ENCODE data around the gene CBLB. TPM values are rescaled to one million over a fixed set of nuclear protein-coding genes. Genes with fewer than 3 reads are reported as not detected.
A peak's percentile ranks its signal among the peaks of the same experiment; 100 is the strongest.

Gene CBLB
- total and polyA plus RNA-seq, 2 experiments from 2014 or later, result 36.6 to 41.9 TPM

DNA sequence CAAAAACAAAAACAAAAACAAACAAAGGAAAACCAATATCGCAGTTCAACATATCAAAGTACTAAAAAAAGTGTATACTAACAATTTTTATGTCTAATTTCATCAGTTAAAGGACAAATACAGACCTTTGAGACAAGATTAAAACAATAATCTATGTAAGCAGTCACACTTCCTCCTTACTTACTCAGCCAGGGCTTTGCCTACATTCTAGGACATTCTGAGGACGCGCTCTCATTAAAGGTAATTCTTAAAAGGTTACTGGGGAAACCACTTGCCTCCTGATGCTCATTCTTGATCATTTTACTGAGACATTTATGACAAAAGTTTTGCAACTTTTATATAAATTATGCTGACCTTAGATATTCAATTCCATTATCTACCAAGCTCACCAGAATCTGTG lies 93.4 kb downstream of the CBLB start:
- H3K4me1 ChIP-seq (ENCODE audit: insufficient read depth), result peaks cover 17% of the 10 kb centered on the region
- no peak overlapping the region for H2AFZ ChIP-seq
- H3K79me2 ChIP-seq (ENCODE audit: insufficient read depth), result peaks cover 100% of the 10 kb centered on the region
- peaks cover 48% of the 10 kb centered on the region for H3F3A ChIP-seq (ENCODE audit: insufficient read depth)
- H3K9me2 ChIP-seq (ENCODE audit: insufficient read depth), result no peaks in the 10 kb centered on the region
- no peak overlapping the region for H3K4me2 ChIP-seq (ENCODE audit: unreplicated experiment)
- DNase-seq, result no peak
- no peak overlapping the region for H3K4me3 ChIP-seq
- TF ChIP-seq EZH2phosphoT487 (IDR thresholded peaks at IDR 0.05; ENCODE audit: insufficient read depth, low read depth) (no peak), EZH2 (IDR thresholded peaks at IDR 0.05; ENCODE audit: insufficient read depth, poor library complexity, severe bottlenecking) (no peak)
- peaks cover 15% of the 10 kb centered on the region for H3K36me3 ChIP-seq (ENCODE audit: low read depth)
- H3K9ac ChIP-seq, result no peak overlapping the region
- WGBS, 2 experiments (ENCODE audit: low coverage in 1 of 2, low lambda C conversion rate in 2 of 2, missing lambda C conversion rate in 2 of 2), result 66 to 68% methylated on average over 3 of the region's 3 CpGs
- no peaks in the 10 kb centered on the region for H3K27me3 ChIP-seq (replicated peaks; ENCODE audit: insufficient read depth)
- no peaks in the 10 kb centered on the region for H3K9me3 ChIP-seq (ENCODE audit: low read depth)
- H4K20me1 ChIP-seq (ENCODE audit: insufficient read depth), result no peaks in the 10 kb centered on the region
- 0 out of 2 replicates have a peak overlapping the region, but pooled peaks have one; percentile 3 for H3K27ac ChIP-seq
- in situ Hi-C loops (cut with MboI), result no loop called here

DNA sequence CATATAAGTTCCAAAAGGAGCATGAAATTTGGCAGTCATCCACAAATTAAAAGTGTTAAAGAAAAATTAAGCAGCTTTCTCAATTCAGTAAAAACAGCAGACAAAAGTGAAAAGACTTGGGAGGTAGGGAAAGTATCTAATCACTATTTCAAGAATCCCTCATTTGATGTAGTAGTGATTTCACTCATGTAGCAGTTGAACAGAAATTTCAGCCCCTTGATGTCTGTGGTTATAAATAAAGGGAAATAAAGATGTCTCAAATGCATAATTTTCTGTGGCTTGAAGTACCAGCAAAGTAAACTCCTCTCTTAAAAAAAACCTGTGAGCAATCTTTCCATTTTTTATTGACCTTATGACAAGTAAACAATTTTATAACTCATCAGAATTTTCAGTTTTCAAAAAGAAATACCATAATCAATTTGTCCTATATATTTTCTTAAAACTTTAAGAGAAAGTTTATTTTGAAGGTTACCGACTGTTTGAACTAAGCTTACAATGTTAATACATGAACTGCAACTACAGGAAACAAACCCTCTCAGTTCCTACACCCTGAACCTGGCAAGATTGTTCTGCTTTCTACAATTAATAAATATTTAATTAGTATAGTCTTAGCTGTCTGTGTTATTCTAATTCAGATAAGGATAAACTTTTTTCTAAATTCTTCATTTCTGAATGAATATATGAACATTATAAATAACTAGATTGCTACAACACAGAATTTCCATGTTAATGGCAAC lies 94.2 kb downstream of the CBLB start:
- peaks cover 100% of the 10 kb centered on the region for H3K79me2 ChIP-seq (ENCODE audit: insufficient read depth)
- WGBS, 2 experiments (ENCODE audit: low coverage in 1 of 2, low lambda C conversion rate in 2 of 2, missing lambda C conversion rate in 2 of 2), result 100% methylated on average over 1 of the region's 1 CpG
- peaks cover 15% of the 10 kb centered on the region for H3K36me3 ChIP-seq (ENCODE audit: low read depth)
- H3K9me2 ChIP-seq (ENCODE audit: insufficient read depth), result no peaks in the 10 kb centered on the region
- peaks cover 44% of the 10 kb centered on the region for H3F3A ChIP-seq (ENCODE audit: insufficient read depth)
- no peaks in the 10 kb centered on the region for H3K27me3 ChIP-seq (replicated peaks; ENCODE audit: insufficient read depth)
- DNase-seq, result no peak
- in situ Hi-C loops (cut with MboI), result no loop called here
- TF ChIP-seq EZH2 (IDR thresholded peaks at IDR 0.05; ENCODE audit: insufficient read depth, poor library complexity, severe bottlenecking), result no peak
- TF ChIP-seq EZH2phosphoT487 (IDR thresholded peaks at IDR 0.05; ENCODE audit: insufficient read depth, low read depth), result no peak
- H3K4me1 ChIP-seq (ENCODE audit: insufficient read depth), result peaks cover 11% of the 10 kb centered on the region; the same call in 1 of the 2 replicates
- H3K9ac ChIP-seq, result no peak overlapping the region
- no peak overlapping the region for H2AFZ ChIP-seq
- peaks cover 1% of the 10 kb centered on the region; the same call in 1 of the 2 replicates for H4K20me1 ChIP-seq (ENCODE audit: insufficient read depth)
- no peak overlapping the region for H3K4me3 ChIP-seq
- no peak overlapping the region for H3K4me2 ChIP-seq (ENCODE audit: unreplicated experiment)
- H3K27ac ChIP-seq, result 0 out of 2 replicates have a peak overlapping the region, but pooled peaks have one; percentile 3
- no peaks in the 10 kb centered on the region for H3K9me3 ChIP-seq (ENCODE audit: low read depth)

DNA sequence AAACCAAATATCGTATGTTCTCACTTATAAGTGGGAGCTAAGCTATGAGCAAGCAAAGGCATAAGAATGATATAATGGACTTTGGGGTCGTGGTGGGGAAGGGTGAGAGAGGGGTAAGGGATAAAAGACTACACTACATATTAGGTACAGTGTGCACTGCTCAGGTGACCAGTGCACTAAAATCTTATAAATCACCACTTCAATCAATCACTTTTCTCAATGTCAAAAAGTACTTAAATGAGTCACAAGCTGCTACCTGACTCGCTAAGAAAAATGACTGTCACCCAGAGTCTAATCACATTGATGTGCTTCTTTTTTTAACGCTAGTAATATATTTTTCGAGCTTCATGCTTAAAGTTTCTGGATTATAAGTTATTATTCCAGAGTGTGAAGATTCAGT lies 95.5 kb downstream of the CBLB start:
- Histone ChIP-seq H3K4me3 (no peak overlapping the region), H3K27ac (no peak overlapping the region), H3K4me2 (ENCODE audit: unreplicated experiment) (no peak overlapping the region), H4K20me1 (ENCODE audit: insufficient read depth) (peaks cover 3% of the 10 kb centered on the region; the same call in 1 of the 2 replicates), H3K27me3 (replicated peaks; ENCODE audit: insufficient read depth) (no peaks in the 10 kb centered on the region), H3K9ac (no peak overlapping the region), H2AFZ (no peak overlapping the region), H3K9me2 (ENCODE audit: insufficient read depth) (no peaks in the 10 kb centered on the region), H3K36me3 (ENCODE audit: low read depth) (peaks cover 19% of the 10 kb centered on the region), H3F3A (ENCODE audit: insufficient read depth) (peaks cover 48% of the 10 kb centered on the region), H3K9me3 (ENCODE audit: low read depth) (no peaks in the 10 kb centered on the region), H3K4me1 (ENCODE audit: insufficient read depth) (peaks cover 3% of the 10 kb centered on the region; the same call in 1 of the 2 replicates), H3K79me2 (ENCODE audit: insufficient read depth) (peaks cover 100% of the 10 kb centered on the region)
- in situ Hi-C loops (cut with MboI), result no loop called here
- TF ChIP-seq EZH2phosphoT487 (IDR thresholded peaks at IDR 0.05; ENCODE audit: insufficient read depth, low read depth), result no peak
- TF ChIP-seq EZH2 (IDR thresholded peaks at IDR 0.05; ENCODE audit: insufficient read depth, poor library complexity, severe bottlenecking), result no peak
- 96 to 98% methylated on average over 5 of the region's 5 CpGs for WGBS, 2 experiments (ENCODE audit: low coverage in 1 of 2, low lambda C conversion rate in 2 of 2, missing lambda C conversion rate in 2 of 2)
- DNase-seq, result no peak

DNA sequence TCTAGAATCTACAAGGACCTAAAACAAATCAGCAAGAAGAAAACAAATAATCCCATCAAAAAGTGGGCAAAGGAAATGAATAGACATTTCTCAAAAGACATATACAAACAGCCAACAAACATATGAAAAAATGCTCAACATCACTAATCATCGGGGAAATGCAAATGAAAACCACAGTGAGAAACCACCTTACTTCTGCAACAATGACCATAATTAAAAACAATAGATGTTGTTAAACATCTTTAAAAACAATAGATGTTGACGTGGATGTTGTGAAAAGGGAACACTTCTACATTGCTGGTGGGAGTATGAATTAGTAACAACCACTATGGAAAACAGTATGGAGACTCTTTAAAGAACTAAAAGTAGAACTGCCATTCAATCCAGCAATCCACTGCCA lies 96.2 kb downstream of the CBLB start:
- peaks cover 9% of the 10 kb centered on the region; the same call in 1 of the 2 replicates for H4K20me1 ChIP-seq (ENCODE audit: insufficient read depth)

More for the DNA sequence above, 96.2 kb downstream of the CBLB start:
- Histone ChIP-seq H3F3A (ENCODE audit: insufficient read depth) (peaks cover 48% of the 10 kb centered on the region), H3K9me2 (ENCODE audit: insufficient read depth) (no peaks in the 10 kb centered on the region), H3K27ac (no peak overlapping the region), H3K27me3 (replicated peaks; ENCODE audit: insufficient read depth) (no peaks in the 10 kb centered on the region), H3K79me2 (ENCODE audit: insufficient read depth) (peaks cover 100% of the 10 kb centered on the region), H3K9me3 (ENCODE audit: low read depth) (no peaks in the 10 kb centered on the region), H3K9ac (no peak overlapping the region), H3K36me3 (ENCODE audit: low read depth) (peaks cover 20% of the 10 kb centered on the region), H3K4me1 (ENCODE audit: insufficient read depth) (0 out of 2 replicates have a peak, but pooled peaks cover 3% of the 10 kb centered on the region), H3K4me2 (ENCODE audit: unreplicated experiment) (no peak overlapping the region), H3K4me3 (no peak overlapping the region), H2AFZ (no peak overlapping the region)
- no peak for DNase-seq
- 89 to 93% methylated on average over 2 of the region's 2 CpGs for WGBS, 2 experiments (ENCODE audit: low coverage in 1 of 2, low lambda C conversion rate in 2 of 2, missing lambda C conversion rate in 2 of 2)
- in situ Hi-C loops (cut with MboI), result no loop called here
- TF ChIP-seq EZH2 (IDR thresholded peaks at IDR 0.05; ENCODE audit: insufficient read depth, poor library complexity, severe bottlenecking) (no peak), EZH2phosphoT487 (IDR thresholded peaks at IDR 0.05; ENCODE audit: insufficient read depth, low read depth) (no peak)
